Trophoblast cell (in vitro differentiated cells and primary cell): ENCODE data around the gene SND1.

Experiments used
- DNase-seq, 2 donors: peaks; one replicate each; pipeline ENCODE4 v3.0.0-alpha.2; 2016
- H2AFZ ChIP-seq: 2 replicates; pipeline ENCODE4 v1.6.1; 2013; ENCODE audit warnings: low read length, moderate library complexity, mild to moderate bottlenecking; ENCODE audit not compliant: insufficient read depth, poor library complexity
- H2AK5ac ChIP-seq: 2 replicates; pipeline ENCODE4 v1.6.1; 2013; ENCODE audit warnings: mild to moderate bottlenecking, low read length
- H2BK120ac ChIP-seq: 2 replicates; pipeline ENCODE4 v1.6.1; 2013; ENCODE audit warnings: low read length, mild to moderate bottlenecking, moderate library complexity; ENCODE audit not compliant: insufficient read depth, poor library complexity
- H2BK12ac ChIP-seq: 2 replicates; pipeline ENCODE4 v1.6.1; 2013; ENCODE audit warnings: mild to moderate bottlenecking, low read length, moderate library complexity
- H2BK5ac ChIP-seq: 2 replicates; pipeline ENCODE4 v1.6.1; 2013; ENCODE audit warnings: low read length, low read depth, moderate library complexity, mild to moderate bottlenecking; ENCODE audit not compliant: poor library complexity
- H3K14ac ChIP-seq: 2 replicates; pipeline ENCODE4 v1.6.1; 2013; ENCODE audit warnings: mild to moderate bottlenecking, low read length
- H3K18ac ChIP-seq: 2 replicates; pipeline ENCODE4 v1.6.1; 2013; ENCODE audit warnings: mild to moderate bottlenecking, low read length
- H3K23ac ChIP-seq: 2 replicates; pipeline ENCODE4 v1.6.1; 2013; ENCODE audit warnings: low read length
- H3K27ac ChIP-seq: 2 replicates; pipeline ENCODE4 v1.5.1; 2013; ENCODE audit warnings: low read depth, mild to moderate bottlenecking, inconsistent platforms, low read length, moderate library complexity
- H3K27me3 ChIP-seq: 2 replicates; pipeline ENCODE4 v1.6.1; 2013; ENCODE audit warnings: inconsistent platforms, mild to moderate bottlenecking, low read length, moderate library complexity; ENCODE audit not compliant: insufficient read depth
- H3K36me3 ChIP-seq, 2 experiments: 1 replicate in 1 of 2; 2 replicates in 1 of 2; pipeline ENCODE4 v1.6.1; 2013; ENCODE audit warnings: low read length in 2 of 2, mild to moderate bottlenecking in 2 of 2, moderate library complexity in 1 of 2; ENCODE audit not compliant: insufficient read depth in 2 of 2, control insufficient read depth in 1 of 2
- H3K4ac ChIP-seq: 2 replicates; pipeline ENCODE4 v1.6.1; 2013; ENCODE audit warnings: low read depth, mild to moderate bottlenecking, low read length, moderate library complexity
- H3K4me1 ChIP-seq, 2 experiments: 1 replicate in 1 of 2; 2 replicates in 1 of 2; pipeline ENCODE4 v1.6.1; 2013; ENCODE audit warnings: low read length in 2 of 2, mild to moderate bottlenecking in 2 of 2, moderate library complexity in 1 of 2; ENCODE audit not compliant: insufficient read depth in 2 of 2, control insufficient read depth in 1 of 2
- H3K4me2 ChIP-seq: 2 replicates; pipeline ENCODE4 v1.6.1; 2013; ENCODE audit warnings: inconsistent platforms, mild to moderate bottlenecking, low read length, moderate library complexity
- H3K4me3 ChIP-seq: 2 replicates; pipeline ENCODE4 v1.5.1; 2013; ENCODE audit warnings: mild to moderate bottlenecking, low read depth, low read length, inconsistent platforms
- H3K79me1 ChIP-seq: one replicate; pipeline ENCODE4 v1.6.1; 2013; ENCODE audit warnings: low read length
- H3K79me2 ChIP-seq: 2 replicates; pipeline ENCODE4 v1.6.1; 2013; ENCODE audit warnings: low read length, mild to moderate bottlenecking; ENCODE audit not compliant: control insufficient read depth, insufficient read depth, poor library complexity
- H3K9ac ChIP-seq: 2 replicates; pipeline ENCODE4 v1.6.1; 2013; ENCODE audit warnings: mild to moderate bottlenecking, low read length
- H3K9me3 ChIP-seq: 2 replicates; pipeline ENCODE4 v1.6.1; 2013; ENCODE audit warnings: low read depth, mild to moderate bottlenecking, control low read depth, inconsistent platforms, low read length; ENCODE audit not compliant: insufficient read depth
- H4K12ac ChIP-seq: 2 replicates; pipeline ENCODE4 v1.6.1; 2013; ENCODE audit warnings: low read depth, mild to moderate bottlenecking, low read length, moderate library complexity
- H4K8ac ChIP-seq: 2 replicates; pipeline ENCODE4 v1.6.1; 2013; ENCODE audit warnings: low read depth, mild to moderate bottlenecking, low read length, moderate library complexity
- H4K91ac ChIP-seq: one replicate; pipeline ENCODE4 v1.6.1; 2013; ENCODE audit warnings: low read depth, mild to moderate bottlenecking, low read length, moderate library complexity
- WGBS: extraction: QIAGEN DNeasy Blood & Tissue Kit; methylation state at CpG from one replicate; pipeline ENCODE4 v1.1.7; 2013; ENCODE audit warnings: missing lambda C conversion rate; ENCODE audit not compliant: insufficient read length, insufficient coverage; ENCODE audit errors: extremely low coverage; 5-methylcytosine and 5-hydroxymethylcytosine counted together

Gene SND1

GRCh38 chr7:127891854-127892438, 240.0 kb downstream of the SND1 start:
- Histone ChIP-seq H3K18ac (no peak overlapping the region), H3K27me3 (no peaks in the 10 kb centered on the region), H3K27ac (no peak overlapping the region), H2BK5ac (no peak overlapping the region), H3K4me1 (peaks cover 12 to 22% of the 10 kb centered on the region in 2 experiments), H2AK5ac (no peak overlapping the region), H3K9me3 (no peaks in the 10 kb centered on the region), H2BK120ac (no peak overlapping the region), H2BK12ac (no peak overlapping the region), H3K4ac (no peak overlapping the region), H4K8ac (no peak overlapping the region), H3K4me2 (no peak overlapping the region), H4K12ac (no peak overlapping the region), H2AFZ (no peak overlapping the region), H4K91ac (no peak overlapping the region), H3K79me2 (no peaks in the 10 kb centered on the region), H3K23ac (no peak overlapping the region), H3K14ac (no peak overlapping the region), H3K79me1 (no peaks in the 10 kb centered on the region), H3K36me3 (peaks cover 0 to 5% of the 10 kb centered on the region in 2 experiments), H3K9ac (no peak overlapping the region), H3K4me3 (no peak overlapping the region)
- DNase-seq, result no peak
- no CpG with 5 or more reads among the region's 4 CpGs for WGBS

DNA sequence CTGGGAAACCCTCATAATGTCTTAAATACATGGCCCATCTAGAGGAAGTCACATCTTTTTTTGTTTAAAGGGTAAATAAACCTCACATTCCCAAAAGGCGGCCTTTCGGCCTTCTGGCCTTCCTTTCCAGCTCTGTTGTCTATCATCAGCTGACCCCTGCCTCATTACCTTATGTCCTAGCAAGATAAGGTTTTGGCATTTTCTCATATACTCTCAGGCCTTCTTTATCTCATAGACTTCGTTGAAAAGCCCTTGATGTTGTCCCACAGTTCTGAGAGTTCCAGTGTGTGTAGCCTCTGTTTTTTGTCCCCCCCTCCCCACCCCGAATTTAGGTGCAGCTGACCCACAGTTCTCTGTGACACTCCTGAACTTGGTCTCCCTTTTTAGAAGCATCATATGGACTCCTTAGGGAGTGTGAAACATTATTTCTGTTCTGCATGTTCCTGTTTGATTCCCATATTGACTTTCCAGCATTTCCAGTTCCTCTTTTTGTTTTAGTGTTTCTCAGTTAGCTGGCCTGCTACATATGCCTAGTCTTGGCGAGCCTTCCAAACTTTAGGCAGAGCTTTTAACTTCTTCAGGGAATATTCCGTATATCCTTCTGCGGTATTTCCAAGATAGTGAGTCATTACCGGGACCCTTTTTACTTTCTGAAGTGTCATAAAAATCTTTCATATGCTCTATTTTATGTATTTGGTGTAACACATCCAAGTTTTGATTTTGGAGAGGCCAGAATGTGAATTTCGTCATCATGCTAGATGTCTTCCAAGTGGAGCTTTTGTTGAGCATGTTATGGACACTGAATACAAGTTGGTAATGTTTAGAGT, 240.7 kb downstream of the SND1 start:
- no peak overlapping the region for H3K4me2 ChIP-seq
- no peak overlapping the region for H2AFZ ChIP-seq
- no peaks in the 10 kb centered on the region for H3K79me1 ChIP-seq
- H2AK5ac ChIP-seq, result no peak overlapping the region
- H3K9me3 ChIP-seq, result no peaks in the 10 kb centered on the region
- H4K91ac ChIP-seq, result no peak overlapping the region
- H3K36me3 ChIP-seq, result peaks cover 0 to 5% of the 10 kb centered on the region in 2 experiments
- no peak overlapping the region for H4K8ac ChIP-seq
- no peak overlapping the region for H3K4ac ChIP-seq
- no peak overlapping the region for H3K23ac ChIP-seq
- no peaks in the 10 kb centered on the region for H3K79me2 ChIP-seq
- H4K12ac ChIP-seq, result no peak overlapping the region
- no CpG with 5 or more reads among the region's 9 CpGs for WGBS
- no peak overlapping the region for H3K14ac ChIP-seq
- no peaks in the 10 kb centered on the region for H3K27me3 ChIP-seq
- no peak overlapping the region for H3K18ac ChIP-seq
- DNase-seq, result no peak
- no peak overlapping the region for H3K9ac ChIP-seq
- peaks cover 12 to 20% of the 10 kb centered on the region in 2 experiments for H3K4me1 ChIP-seq
- no peak overlapping the region for H2BK120ac ChIP-seq
- no peak overlapping the region for H3K27ac ChIP-seq
- H3K4me3 ChIP-seq, result no peak overlapping the region
- H2BK5ac ChIP-seq, result no peak overlapping the region
- H2BK12ac ChIP-seq, result no peak overlapping the region

GRCh38 chr7:127893547-127893946, 241.6 kb downstream of the SND1 start:
- no peak overlapping the region for H2BK5ac ChIP-seq
- H4K8ac ChIP-seq, result no peak overlapping the region
- H3K79me1 ChIP-seq, result no peaks in the 10 kb centered on the region
- no peaks in the 10 kb centered on the region for H3K79me2 ChIP-seq
- no peak overlapping the region for H3K4me2 ChIP-seq
- H3K4me3 ChIP-seq, result no peak overlapping the region
- no peak overlapping the region for H3K14ac ChIP-seq
- no peak overlapping the region for H2AK5ac ChIP-seq
- no peak overlapping the region for H2BK12ac ChIP-seq
- peaks cover 0 to 5% of the 10 kb centered on the region in 2 experiments for H3K36me3 ChIP-seq
- no peak overlapping the region for H2BK120ac ChIP-seq
- no peak overlapping the region for H4K91ac ChIP-seq
- no peak overlapping the region for H3K27ac ChIP-seq
- no CpG with 5 or more reads among the region's 1 CpG for WGBS
- no peak overlapping the region for H3K23ac ChIP-seq
- H4K12ac ChIP-seq, result no peak overlapping the region
- H3K27me3 ChIP-seq, result no peaks in the 10 kb centered on the region
- no peak overlapping the region for H2AFZ ChIP-seq
- no peak overlapping the region for H3K9ac ChIP-seq
- no peak overlapping the region for H3K18ac ChIP-seq
- no peak overlapping the region for H3K4ac ChIP-seq
- H3K4me1 ChIP-seq, result peaks cover 12 to 19% of the 10 kb centered on the region in 2 experiments
- H3K9me3 ChIP-seq, result no peaks in the 10 kb centered on the region
- DNase-seq, result no peak

GRCh38 chr7:127894588-127894987, 242.6 kb downstream of the SND1 start:
- no peaks in the 10 kb centered on the region for H3K27me3 ChIP-seq
- no peak overlapping the region for H2BK120ac ChIP-seq
- no peak overlapping the region for H4K12ac ChIP-seq
- H2AFZ ChIP-seq, result no peak overlapping the region
- H2BK5ac ChIP-seq, result no peak overlapping the region
- no CpG with 5 or more reads among the region's 2 CpGs for WGBS
- H3K18ac ChIP-seq, result no peak overlapping the region
- H3K4ac ChIP-seq, result no peak overlapping the region
- no peaks in the 10 kb centered on the region for H3K9me3 ChIP-seq
- H4K8ac ChIP-seq, result no peak overlapping the region
- H2AK5ac ChIP-seq, result no peak overlapping the region
- no peak for DNase-seq
- no peak overlapping the region for H3K23ac ChIP-seq
- H4K91ac ChIP-seq, result no peak overlapping the region
- no peaks in the 10 kb centered on the region for H3K79me2 ChIP-seq
- no peak overlapping the region for H3K14ac ChIP-seq
- no peaks in the 10 kb centered on the region for H3K79me1 ChIP-seq
- H3K27ac ChIP-seq, result no peak overlapping the region
- no peak overlapping the region for H3K4me3 ChIP-seq
- peaks cover 0 to 5% of the 10 kb centered on the region in 2 experiments for H3K36me3 ChIP-seq
- H3K9ac ChIP-seq, result no peak overlapping the region
- no peak overlapping the region for H2BK12ac ChIP-seq
- no peak overlapping the region for H3K4me2 ChIP-seq
- peaks cover 12 to 18% of the 10 kb centered on the region in 2 experiments for H3K4me1 ChIP-seq
